Ishikawa (cell line): ENCODE data around the gene VPS26A.

Source experiments
- CEBPB ChIP-seq: IDR thresholded peaks from 2 replicates; pipeline ENCODE4 v1.6.1; 2012
- CREB1 ChIP-seq: IDR thresholded peaks from 2 replicates; pipeline ENCODE4 v1.6.1; 2012; ENCODE audit warnings: low read depth
- EGR1 ChIP-seq: IDR thresholded peaks from 2 replicates; pipeline ENCODE4 v1.6.1; 2012
- EP300 ChIP-seq: IDR thresholded peaks from 2 replicates; pipeline ENCODE4 v1.6.1; 2012; ENCODE audit warnings: borderline replicate concordance
- FOXM1 ChIP-seq: IDR thresholded peaks from 2 replicates; pipeline ENCODE4 v1.6.1; 2012; ENCODE audit warnings: low read depth, borderline replicate concordance
- MAX ChIP-seq: IDR thresholded peaks from 2 replicates; pipeline ENCODE4 v1.6.1; 2012
- NFIC ChIP-seq: IDR thresholded peaks from 2 replicates; pipeline ENCODE4 v1.6.1; 2012
- RAD21 ChIP-seq: IDR thresholded peaks from 2 replicates; pipeline ENCODE4 v1.6.1; 2012; ENCODE audit warnings: low read depth
- REST ChIP-seq: IDR thresholded peaks from 2 replicates; pipeline ENCODE4 v1.6.1; 2012; ENCODE audit warnings: low read depth, mild to moderate bottlenecking
- TAF1 ChIP-seq: IDR thresholded peaks from 2 replicates; pipeline ENCODE4 v1.6.1; 2012; ENCODE audit warnings: low read depth, mild to moderate bottlenecking
- TCF12 ChIP-seq: IDR thresholded peaks from 2 replicates; pipeline ENCODE4 v1.6.1; 2012; ENCODE audit warnings: low read depth
- TEAD4 ChIP-seq: IDR thresholded peaks from 2 replicates; pipeline ENCODE4 v1.6.1; 2012
- USF1 ChIP-seq: IDR thresholded peaks from 2 replicates; pipeline ENCODE4 v1.6.1; 2012
- YY1 ChIP-seq: IDR thresholded peaks from 2 replicates; pipeline ENCODE4 v1.6.1; 2012; ENCODE audit warnings: low read depth
- ZBTB7A ChIP-seq: IDR thresholded peaks from 2 replicates; pipeline ENCODE4 v1.6.1; 2012; ENCODE audit warnings: low read depth

Gene VPS26A

GRCh38 chr10:69142983-69143382 is 19.0 kb downstream of the VPS26A start:
- TF ChIP-seq YY1 = no peak
- TF ChIP-seq ZBTB7A = no peak
- no peak for TF ChIP-seq USF1
- no peak for TF ChIP-seq MAX
- no peak for TF ChIP-seq REST
- TF ChIP-seq EP300 = no peak
- no peak for TF ChIP-seq CEBPB
- no peak for TF ChIP-seq TAF1
- TF ChIP-seq EGR1 = no peak
- TF ChIP-seq RAD21 = no peak
- TF ChIP-seq TEAD4 = no peak
- no peak for TF ChIP-seq NFIC

- no peak for TF ChIP-seq FOXM1
- TF ChIP-seq RAD21 = no peak
- TF ChIP-seq TEAD4 = no peak
These were observed 21.4 kb downstream of the VPS26A start for GRCh38 chr10:69145329-69145728.

GRCh38 chr10:69145864-69146263 is 21.9 kb downstream of the VPS26A start:
- TF ChIP-seq EGR1 (no peak), CEBPB (no peak), YY1 (no peak), TAF1 (no peak), EP300 (no peak), TCF12 (no peak), USF1 (no peak), TEAD4 (no peak), ZBTB7A (no peak), NFIC (no peak), FOXM1 (no peak), RAD21 (no peak), MAX (no peak)

GRCh38 chr10:69146759-69147158 is 22.8 kb downstream of the VPS26A start:
- no peak for TF ChIP-seq ZBTB7A
- no peak for TF ChIP-seq YY1
- TF ChIP-seq EGR1 = no peak
- TF ChIP-seq TEAD4 = no peak
- no peak for TF ChIP-seq CREB1
- TF ChIP-seq TCF12 = no peak
- no peak for TF ChIP-seq MAX
- TF ChIP-seq USF1 = no peak
- no peak for TF ChIP-seq NFIC

GRCh38 chr10:69151984-69152383 is 28.0 kb downstream of the VPS26A start:
- TF ChIP-seq TAF1 (no peak), MAX (no peak), EP300 (no peak), NFIC (no peak), TEAD4 (no peak), REST (no peak), CEBPB (no peak), EGR1 (no peak), RAD21 (no peak), CREB1 (no peak)

GRCh38 chr10:69153227-69153626 is 29.2 kb downstream of the VPS26A start:
- TF ChIP-seq ZBTB7A (no peak), REST (no peak), YY1 (no peak), MAX (no peak), TAF1 (no peak), FOXM1 (no peak), CEBPB (no peak), RAD21 (no peak), TEAD4 (no peak), USF1 (no peak), TCF12 (no peak), NFIC (no peak), CREB1 (no peak), EGR1 (no peak), EP300 (no peak)
